Measurements from ENCODE around the gene CAMK2N2.

Gene CAMK2N2

GRCh38 chr3:184228376-184229137 lies 32.8 kb downstream of the CAMK2N2 start:
- CTCF ChIA-PET, result interaction anchor here (0.6 to 2.2 kb wide), 8 partner anchors 8 to 61 kb away, joined by 3 to 7 read pairs (median 4); partner anchors contain the start of gene CAMK2N2
- POLR2A ChIA-PET, result interaction anchor here (0.7 to 1.9 kb wide), 3 partner anchors 8 to 94 kb away, joined by 3 to 8 read pairs (median 3); partner anchors contain the start of genes ABCF3 and EIF2B5

GRCh38 chr3:184227481-184227935 lies 33.8 kb downstream of the CAMK2N2 start:
- peak; percentile 63 for DNase-seq (ENCODE audit: extremely low spot score)
- no peak for TF ChIP-seq FOXA1 (IDR thresholded peaks at IDR 0.05)
- no peak for TF ChIP-seq LEF1 (IDR thresholded peaks at IDR 0.05; ENCODE audit: borderline replicate concordance)
- TF ChIP-seq PKNOX1 (IDR thresholded peaks at IDR 0.05), result no peak
- no peak for TF ChIP-seq SP1 (IDR thresholded peaks at IDR 0.05)
- no peak for TF ChIP-seq ZNF384 (IDR thresholded peaks at IDR 0.05)
- TF ChIP-seq BHLHE40 (IDR thresholded peaks at IDR 0.05; ENCODE audit: borderline replicate concordance), result no peak
- TF ChIP-seq SUZ12 (IDR thresholded peaks at IDR 0.05), result no peak
- no peak for TF ChIP-seq FOXK2 (IDR thresholded peaks at IDR 0.05)
- TF ChIP-seq NFRKB (IDR thresholded peaks at IDR 0.05), result no peak
- no peak for TF ChIP-seq TARDBP (IDR thresholded peaks at IDR 0.05)
- TF ChIP-seq ELF4 (IDR thresholded peaks at IDR 0.05), result no peak
- no peak for TF ChIP-seq HDGF (IDR thresholded peaks at IDR 0.05; ENCODE audit: borderline replicate concordance)
- TF ChIP-seq FOXM1 (IDR thresholded peaks at IDR 0.05; ENCODE audit: borderline replicate concordance), result no peak
- no peak for TF ChIP-seq CTBP1 (IDR thresholded peaks at IDR 0.05; ENCODE audit: borderline replicate concordance)
- no peak for TF ChIP-seq ARNT (IDR thresholded peaks at IDR 0.05)
- no peak for TF ChIP-seq L3MBTL2 (conservative IDR thresholded peaks at IDR 0.05)
- CTCF ChIA-PET, result interaction anchor here (0.8 to 2.2 kb wide), 14 partner anchors 9 to 83 kb away, joined by 3 to 7 read pairs (median 4); partner anchors contain the start of genes CAMK2N2 and EEF1AKMT4
- POLR2A ChIA-PET, result interaction anchor here (1.1 kb wide), 2 partner anchors 34 to 42 kb away, joined by 3 read pairs; partner anchors contain the start of gene ABCF3

More at GRCh38 chr3:184228376-184229137, 32.8 kb downstream of the CAMK2N2 start:
- DNase-seq (ENCODE audit: extremely low spot score), result no peak
- no peak for TF ChIP-seq LEF1 (IDR thresholded peaks at IDR 0.05; ENCODE audit: borderline replicate concordance)

- no peak for TF ChIP-seq FOXA1 (IDR thresholded peaks at IDR 0.05)
- TF ChIP-seq NFRKB (IDR thresholded peaks at IDR 0.05), result no peak
- no peak for TF ChIP-seq ARNT (IDR thresholded peaks at IDR 0.05)
- no peak for TF ChIP-seq SUZ12 (IDR thresholded peaks at IDR 0.05)
- TF ChIP-seq PKNOX1 (IDR thresholded peaks at IDR 0.05), result no peak
- no peak for TF ChIP-seq HDGF (IDR thresholded peaks at IDR 0.05; ENCODE audit: borderline replicate concordance)
- no peak for TF ChIP-seq ZNF384 (IDR thresholded peaks at IDR 0.05)
- TF ChIP-seq L3MBTL2 (conservative IDR thresholded peaks at IDR 0.05), result no peak
- TF ChIP-seq TARDBP (IDR thresholded peaks at IDR 0.05), result no peak
- no peak for TF ChIP-seq FOXK2 (IDR thresholded peaks at IDR 0.05)
- TF ChIP-seq BHLHE40 (IDR thresholded peaks at IDR 0.05; ENCODE audit: borderline replicate concordance), result no peak
- TF ChIP-seq SP1 (IDR thresholded peaks at IDR 0.05), result no peak
- no peak for TF ChIP-seq CTBP1 (IDR thresholded peaks at IDR 0.05; ENCODE audit: borderline replicate concordance)
- ChIA-PET CTCF (no interaction called here), POLR2A (no interaction called here)
- DNase-seq (ENCODE audit: extremely low spot score), result no peak
Measured at GRCh38 chr3:184223946-184224345, 37.4 kb downstream of the CAMK2N2 start.

GRCh38 chr3:184222521-184222920 lies 38.8 kb downstream of the CAMK2N2 start:
- DNase-seq (ENCODE audit: extremely low spot score), result no peak
- CTCF ChIA-PET, result no interaction called here
- no peak for TF ChIP-seq LEF1 (IDR thresholded peaks at IDR 0.05; ENCODE audit: borderline replicate concordance)
- POLR2A ChIA-PET, result no interaction called here

- TF ChIP-seq FOXK2 (IDR thresholded peaks at IDR 0.05) (no peak), HDGF (IDR thresholded peaks at IDR 0.05; ENCODE audit: borderline replicate concordance) (no peak)
- DNase-seq (ENCODE audit: extremely low spot score), result no peak
- ChIA-PET POLR2A (no interaction called here), CTCF (interaction anchor here (0.6 kb wide), 2 partner anchors 13 to 331 kb away, joined by 3 read pairs; no protein-coding TSS in a partner anchor)
Measured at GRCh38 chr3:184218814-184219213, 42.5 kb downstream of the CAMK2N2 start.

- no peak for DNase-seq (ENCODE audit: extremely low spot score)
- ChIA-PET CTCF (no interaction called here), POLR2A (no interaction called here)
- no peak for TF ChIP-seq ZNF384 (IDR thresholded peaks at IDR 0.05)
- no peak for TF ChIP-seq SUZ12 (IDR thresholded peaks at IDR 0.05)
- no peak for TF ChIP-seq NFRKB (IDR thresholded peaks at IDR 0.05)
- no peak for TF ChIP-seq ARNT (IDR thresholded peaks at IDR 0.05)
- no peak for TF ChIP-seq CTBP1 (IDR thresholded peaks at IDR 0.05; ENCODE audit: borderline replicate concordance)
- TF ChIP-seq FOXM1 (IDR thresholded peaks at IDR 0.05; ENCODE audit: borderline replicate concordance), result no peak
- TF ChIP-seq ELF4 (IDR thresholded peaks at IDR 0.05), result no peak
- TF ChIP-seq SP1 (IDR thresholded peaks at IDR 0.05), result no peak
- TF ChIP-seq BHLHE40 (IDR thresholded peaks at IDR 0.05; ENCODE audit: borderline replicate concordance), result no peak
- TF ChIP-seq FOXA1 (IDR thresholded peaks at IDR 0.05), result no peak
- TF ChIP-seq TARDBP (IDR thresholded peaks at IDR 0.05), result no peak
- TF ChIP-seq FOXK2 (IDR thresholded peaks at IDR 0.05), result no peak
- no peak for TF ChIP-seq L3MBTL2 (conservative IDR thresholded peaks at IDR 0.05)
Measured at GRCh38 chr3:184211718-184212117, 49.6 kb downstream of the CAMK2N2 start.

GRCh38 chr3:184211297-184211696 lies 50.1 kb downstream of the CAMK2N2 start:
- no peak for DNase-seq (ENCODE audit: extremely low spot score)
- ChIA-PET CTCF (interaction anchor here (1.1 kb wide), 1 partner anchor 16 kb away, joined by 3 read pairs; no protein-coding TSS in a partner anchor), POLR2A (no interaction called here)
- TF ChIP-seq HDGF (IDR thresholded peaks at IDR 0.05; ENCODE audit: borderline replicate concordance) (no peak), SUZ12 (IDR thresholded peaks at IDR 0.05) (no peak), FOXK2 (IDR thresholded peaks at IDR 0.05) (no peak), BHLHE40 (IDR thresholded peaks at IDR 0.05; ENCODE audit: borderline replicate concordance) (no peak), PKNOX1 (IDR thresholded peaks at IDR 0.05) (no peak), NFRKB (IDR thresholded peaks at IDR 0.05) (no peak), SP1 (IDR thresholded peaks at IDR 0.05) (no peak), FOXA1 (IDR thresholded peaks at IDR 0.05) (no peak), CTBP1 (IDR thresholded peaks at IDR 0.05; ENCODE audit: borderline replicate concordance) (no peak), L3MBTL2 (conservative IDR thresholded peaks at IDR 0.05) (no peak), ZNF384 (IDR thresholded peaks at IDR 0.05) (no peak), ELF4 (IDR thresholded peaks at IDR 0.05) (no peak), FOXM1 (IDR thresholded peaks at IDR 0.05; ENCODE audit: borderline replicate concordance) (no peak)

All from HEK293T (cell line).